Osteocyte (in vitro differentiated cells): Measurements from ENCODE around the gene SH3PXD2B. TPM values are rescaled to one million over a fixed set of nuclear protein-coding genes. Genes with fewer than 3 reads are reported as not detected.

Experiments used
- DNase-seq: peaks from one replicate; pipeline ENCODE4 v3.0.0; 2021; ENCODE audit warnings: mixed read lengths; ENCODE audit not compliant: unreplicated experiment; ENCODE audit errors: extremely low spot score
- H3K27ac Mint-ChIP-seq: one replicate; pipeline ENCODE4 v1.8.0; 2021; ENCODE audit warnings: mild to moderate bottlenecking, mixed read lengths; ENCODE audit not compliant: unreplicated experiment
- H3K27me3 Mint-ChIP-seq: one replicate; pipeline ENCODE4 v1.8.0; 2021; ENCODE audit warnings: mixed read lengths; ENCODE audit not compliant: unreplicated experiment
- H3K36me3 Mint-ChIP-seq: one replicate; pipeline ENCODE4 v1.8.0; 2021; ENCODE audit warnings: mixed read lengths; ENCODE audit not compliant: unreplicated experiment
- H3K4me1 Mint-ChIP-seq: one replicate; pipeline ENCODE4 v1.8.0; 2021; ENCODE audit warnings: mixed read lengths; ENCODE audit not compliant: unreplicated experiment
- H3K4me3 Mint-ChIP-seq: one replicate; pipeline ENCODE4 v1.8.0; 2021; ENCODE audit warnings: mild to moderate bottlenecking, moderate library complexity, mixed read lengths; ENCODE audit not compliant: unreplicated experiment
- H3K9me3 Mint-ChIP-seq: one replicate; pipeline ENCODE4 v1.8.0; 2021; ENCODE audit warnings: mixed read lengths; ENCODE audit not compliant: unreplicated experiment
- CTCF ChIP-seq: fragments of 200-600 bp; sonication (generic); IDR thresholded peaks from 2 replicates; pipeline ENCODE4 v1.5.0; 2021; ENCODE audit warnings: antibody characterized with exemption, mild to moderate bottlenecking, moderate library complexity
- total RNA-seq: library from RNA; stranded (reverse); gene quantifications from 2 replicates; pipeline ENCODE4 v1.2.1, GENCODE V29; 2021

Gene SH3PXD2B
- total RNA-seq, 1 donor from 2014 or later, result 114 TPM

GRCh38 chr5:172444626-172445365, 9.5 kb downstream of the SH3PXD2B start:
- Mint-ChIP-seq H3K4me1 (peaks cover 63% of the 10 kb centered on the region), H3K27me3 (no peaks in the 10 kb centered on the region), H3K36me3 (peaks cover 10% of the 10 kb centered on the region), H3K9me3 (no peaks in the 10 kb centered on the region), H3K4me3 (no peak overlapping the region), H3K27ac (peak overlapping the region; percentile 51)
- no peak for DNase-seq
- no peak for TF ChIP-seq CTCF

DNA sequence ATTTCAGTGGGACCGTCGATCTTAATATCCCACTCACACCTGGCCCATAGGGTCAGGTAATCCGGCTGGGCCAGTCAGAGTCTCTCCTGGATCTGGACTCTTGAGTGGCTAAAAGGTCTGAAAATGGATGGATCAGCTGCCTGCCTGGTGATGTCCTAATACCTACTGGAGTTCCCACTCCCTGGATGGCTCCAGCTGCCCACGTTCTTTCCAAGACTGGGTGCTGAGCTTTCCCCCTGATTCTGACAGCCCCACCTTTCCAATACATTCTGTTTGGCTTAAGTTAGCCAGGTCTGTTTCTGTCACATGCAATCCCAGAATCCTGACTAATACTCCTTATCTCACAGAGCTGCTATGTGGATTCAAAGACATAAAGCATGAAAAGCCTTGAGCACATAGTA, 10.2 kb downstream of the SH3PXD2B start:
- Mint-ChIP-seq H3K27me3 (no peaks in the 10 kb centered on the region), H3K36me3 (peaks cover 11% of the 10 kb centered on the region), H3K27ac (peak overlapping the region; percentile 70), H3K4me3 (no peak overlapping the region), H3K4me1 (peaks cover 57% of the 10 kb centered on the region), H3K9me3 (no peaks in the 10 kb centered on the region)
- TF ChIP-seq CTCF, result no peak
- DNase-seq, result no peak

GRCh38 chr5:172443441-172444109, 10.8 kb downstream of the SH3PXD2B start:
- peaks cover 9% of the 10 kb centered on the region for H3K36me3 Mint-ChIP-seq
- H3K4me3 Mint-ChIP-seq, result no peak overlapping the region
- H3K9me3 Mint-ChIP-seq, result no peaks in the 10 kb centered on the region
- TF ChIP-seq CTCF, result no peak
- peaks cover 52% of the 10 kb centered on the region for H3K4me1 Mint-ChIP-seq
- H3K27ac Mint-ChIP-seq, result peak overlapping the region; percentile 75
- no peak for DNase-seq
- H3K27me3 Mint-ChIP-seq, result no peaks in the 10 kb centered on the region

GRCh38 chr5:172442592-172442991, 11.7 kb downstream of the SH3PXD2B start:
- H3K27me3 Mint-ChIP-seq, result no peaks in the 10 kb centered on the region
- peaks cover 56% of the 10 kb centered on the region for H3K4me1 Mint-ChIP-seq
- H3K27ac Mint-ChIP-seq, result peak overlapping the region; percentile 75
- no peak for DNase-seq
- no peak for TF ChIP-seq CTCF
- peaks cover 5% of the 10 kb centered on the region for H3K36me3 Mint-ChIP-seq
- H3K9me3 Mint-ChIP-seq, result no peaks in the 10 kb centered on the region
- no peak overlapping the region for H3K4me3 Mint-ChIP-seq

DNA sequence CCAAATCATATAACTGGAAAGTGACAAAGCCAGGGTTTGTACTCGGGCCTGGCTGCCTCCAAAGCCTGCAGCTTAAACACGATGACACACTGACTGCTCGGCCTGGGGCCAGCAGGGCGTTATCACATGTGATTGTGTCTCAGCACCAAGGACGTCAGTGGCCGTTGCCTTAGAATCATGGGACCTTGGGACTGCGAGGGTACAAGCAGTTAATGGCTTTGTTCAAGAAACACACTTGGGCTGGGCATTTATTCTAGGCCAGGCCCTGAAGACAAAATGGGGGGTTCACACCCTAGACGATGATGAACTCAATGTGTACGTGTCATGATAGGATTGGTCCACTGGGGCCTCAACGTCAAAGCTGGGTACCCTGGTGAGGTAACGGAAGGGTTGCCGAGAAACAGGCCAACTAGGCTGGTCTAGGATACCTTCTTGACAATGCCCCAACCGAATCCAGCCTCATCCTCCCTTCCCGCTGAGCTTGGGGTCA, 13.0 kb downstream of the SH3PXD2B start:
- DNase-seq, result no peak
- peaks cover 5% of the 10 kb centered on the region for H3K36me3 Mint-ChIP-seq
- no peak overlapping the region for H3K27ac Mint-ChIP-seq
- H3K4me3 Mint-ChIP-seq, result no peak overlapping the region
- peaks cover 53% of the 10 kb centered on the region for H3K4me1 Mint-ChIP-seq
- no peaks in the 10 kb centered on the region for H3K27me3 Mint-ChIP-seq
- TF ChIP-seq CTCF, result no peak
- no peaks in the 10 kb centered on the region for H3K9me3 Mint-ChIP-seq
